Stomach (tissue), 4 donors: ENCODE measurements around the gene GALNT13.

Experiments used
- CTCF ChIP-seq, 7 experiments: fragments of 450-650 bp in 4 of 7; fragments of 200-600 bp in 3 of 7; sonication (generic) in 3 of 7; IDR thresholded peaks; one replicate each; pipeline ENCODE4 v1.5.1; 2016 to 2019; ENCODE audit warnings: antibody characterized with exemption in 7 of 7, control low read depth in 2 of 7, mild to moderate bottlenecking in 1 of 7
- EP300 ChIP-seq: sonication (generic); formaldehyde crosslinking; IDR thresholded peaks from one replicate; pipeline ENCODE4 v1.6.1; 2017; ENCODE audit warnings: antibody characterized with exemption
- POLR2A ChIP-seq, 4 donors: fragments of 450-650 bp; IDR thresholded peaks; one replicate each; pipeline ENCODE4 v1.6.1; 2016; ENCODE audit warnings: antibody characterized with exemption in 4 of 4, control low read depth in 2 of 4, mild to moderate bottlenecking in 1 of 4, moderate library complexity in 1 of 4
- POLR2AphosphoS5 ChIP-seq, 3 donors: sonication (generic); formaldehyde crosslinking; IDR thresholded peaks; one replicate each; pipeline ENCODE4 v1.6.1; 2016; ENCODE audit warnings: antibody characterized with exemption in 3 of 3

GRCh38 chr2:154391051-154391450, 519.3 kb downstream of the GALNT13 start:
- TF ChIP-seq EP300: no peak
- no peak for TF ChIP-seq CTCF (IDR thresholded peaks at IDR 0.05)
- TF ChIP-seq POLR2A (IDR thresholded peaks at IDR 0.05): no peak
- TF ChIP-seq POLR2AphosphoS5 (IDR thresholded peaks at IDR 0.05): no peak
